H9 (cell line): ENCODE results near the gene C10orf143. TPM values are rescaled to one million over a fixed set of nuclear protein-coding genes. Genes with fewer than 3 reads are reported as not detected.

Experiments used
- DNase-seq: peaks from one replicate; pipeline ENCODE4 v3.0.0-alpha.2; 2017
- H2AFZ ChIP-seq: one replicate; pipeline ENCODE4 v1.6.1; 2013; ENCODE audit warnings: mild to moderate bottlenecking, low read length, control low read depth, moderate library complexity
- H2AK5ac ChIP-seq: 2 replicates; pipeline ENCODE4 v1.6.1; 2013; ENCODE audit warnings: low read length, control low read depth, mixed read lengths; ENCODE audit not compliant: insufficient read length
- H2BK120ac ChIP-seq: one replicate; pipeline ENCODE4 v1.6.1; 2013; ENCODE audit warnings: low read depth, mild to moderate bottlenecking, low read length, control low read depth, inconsistent platforms; ENCODE audit not compliant: poor library complexity, severe bottlenecking
- H2BK12ac ChIP-seq: 2 replicates; pipeline ENCODE4 v1.6.1; 2013; ENCODE audit warnings: low read length, control low read depth, mixed read lengths, low read depth; ENCODE audit not compliant: insufficient read length
- H2BK15ac ChIP-seq: 2 replicates; pipeline ENCODE4 v1.6.1; 2013; ENCODE audit warnings: low read depth, low read length, control low read depth
- H2BK20ac ChIP-seq: one replicate; pipeline ENCODE4 v1.6.1; 2013; ENCODE audit warnings: low read depth, mild to moderate bottlenecking, low read length, control low read depth, inconsistent platforms; ENCODE audit not compliant: poor library complexity, severe bottlenecking
- H2BK5ac ChIP-seq: 2 replicates; pipeline ENCODE4 v1.6.1; 2013; ENCODE audit warnings: low read length, control low read depth, mixed read lengths; ENCODE audit not compliant: insufficient read length
- H3K14ac ChIP-seq: 2 replicates; pipeline ENCODE4 v1.6.1; 2013; ENCODE audit warnings: low read length, control low read depth; ENCODE audit not compliant: insufficient read depth
- H3K18ac ChIP-seq: 2 replicates; pipeline ENCODE4 v1.6.1; 2013; ENCODE audit warnings: low read depth, mild to moderate bottlenecking, mixed read lengths, low read length, control low read depth; ENCODE audit not compliant: insufficient read length
- H3K23ac ChIP-seq: 2 replicates; pipeline ENCODE4 v1.6.1; 2013; ENCODE audit warnings: low read length, control low read depth, mixed read lengths, low read depth; ENCODE audit not compliant: insufficient read length
- H3K23me2 ChIP-seq: 2 replicates; pipeline ENCODE4 v1.6.1; 2013; ENCODE audit warnings: low read depth, mild to moderate bottlenecking, mixed read lengths, low read length, control low read depth; ENCODE audit not compliant: insufficient read length, poor library complexity, severe bottlenecking
- H3K27ac ChIP-seq: 2 replicates; pipeline ENCODE4 v1.5.1; 2013; ENCODE audit warnings: low read length, control low read depth, mixed read lengths, low read depth; ENCODE audit not compliant: insufficient read length
- H3K27me3 ChIP-seq: 2 replicates; pipeline ENCODE4 v1.6.1; 2013; ENCODE audit warnings: low read length, control low read depth, inconsistent platforms; ENCODE audit not compliant: insufficient read depth
- H3K4ac ChIP-seq: 2 replicates; pipeline ENCODE4 v1.6.1; 2013; ENCODE audit warnings: low read depth, mild to moderate bottlenecking, control low read depth, inconsistent platforms, low read length, moderate library complexity
- H3K4me1 ChIP-seq: 2 replicates; pipeline ENCODE4 v1.6.1; 2013; ENCODE audit warnings: low read length, control low read depth, inconsistent platforms; ENCODE audit not compliant: insufficient read depth
- H3K4me2 ChIP-seq: 2 replicates; pipeline ENCODE4 v1.6.1; 2013; ENCODE audit warnings: low read length, control low read depth, mixed read lengths; ENCODE audit not compliant: insufficient read length, insufficient read depth
- H3K56ac ChIP-seq: 2 replicates; pipeline ENCODE4 v1.6.1; 2013; ENCODE audit warnings: low read depth, mild to moderate bottlenecking, mixed read lengths, low read length, control low read depth; ENCODE audit not compliant: insufficient read length
- H3K79me1 ChIP-seq: 2 replicates; pipeline ENCODE4 v1.6.1; 2013; ENCODE audit warnings: low read depth, mild to moderate bottlenecking, moderate library complexity, low read length, control low read depth, inconsistent platforms; ENCODE audit not compliant: insufficient read depth, poor library complexity, severe bottlenecking
- H3K79me2 ChIP-seq: 2 replicates; pipeline ENCODE4 v1.6.1; 2013; ENCODE audit warnings: low read length, control low read depth, inconsistent platforms; ENCODE audit not compliant: insufficient read depth
- H3K9ac ChIP-seq: 2 replicates; pipeline ENCODE4 v1.6.1; 2013; ENCODE audit warnings: low read length, control low read depth, mixed read lengths; ENCODE audit not compliant: insufficient read length; ENCODE audit errors: extremely low read depth
- H3K9me3 ChIP-seq: one replicate; pipeline ENCODE4 v1.6.1; 2013; ENCODE audit warnings: low read depth, low read length, inconsistent platforms; ENCODE audit not compliant: control insufficient read depth
- H3T11ph ChIP-seq: one replicate; pipeline ENCODE4 v1.6.1; 2013; ENCODE audit warnings: mild to moderate bottlenecking, low read length, control low read depth, inconsistent platforms
- H4K20me1 ChIP-seq: one replicate; pipeline ENCODE4 v1.6.1; 2013; ENCODE audit not compliant: control insufficient read depth, insufficient read length, insufficient read depth
- H4K5ac ChIP-seq: 2 replicates; pipeline ENCODE4 v1.6.1; 2013; ENCODE audit warnings: low read depth, mild to moderate bottlenecking, mixed read lengths, low read length, control low read depth; ENCODE audit not compliant: insufficient read length
- H4K8ac ChIP-seq: replicated peaks from 2 replicates; pipeline ENCODE4 v1.6.1; 2013; ENCODE audit warnings: low read length, control low read depth, mixed read lengths, low read depth; ENCODE audit not compliant: insufficient read length
- H4K91ac ChIP-seq: 2 replicates; pipeline ENCODE4 v1.6.1; 2013; ENCODE audit warnings: low read depth, mild to moderate bottlenecking, moderate library complexity, mixed read lengths, low read length, control low read depth; ENCODE audit not compliant: insufficient read length
- H3K27ac Mint-ChIP-seq, 3 experiments: 2 replicates in 2 of 3; 3 replicates in 1 of 3; pipeline ENCODE4 v1.8.0; 2020 to 2021; ENCODE audit warnings: mixed read lengths in 3 of 3, mild to moderate bottlenecking in 1 of 3, moderate library complexity in 1 of 3
- H3K27me3 Mint-ChIP-seq: 2 replicates; pipeline ENCODE4 v1.8.0; 2021; ENCODE audit warnings: low read depth, mild to moderate bottlenecking, moderate library complexity, mixed read lengths
- H3K36me3 Mint-ChIP-seq, 3 experiments: 2 replicates in 2 of 3; 3 replicates in 1 of 3; pipeline ENCODE4 v1.8.0; 2020 to 2021; ENCODE audit warnings: low read depth in 3 of 3, mixed read lengths in 3 of 3; ENCODE audit not compliant: insufficient read depth in 1 of 3
- H3K4me1 Mint-ChIP-seq, 2 experiments: 2 replicates each; pipeline ENCODE4 v1.8.0; 2020; ENCODE audit warnings: mixed read lengths in 2 of 2
- H3K4me3 Mint-ChIP-seq, 2 experiments: 2 replicates in 1 of 2; 3 replicates in 1 of 2; pipeline ENCODE4 v1.8.0; 2020 to 2021; ENCODE audit warnings: mild to moderate bottlenecking in 2 of 2, mixed read lengths in 2 of 2, moderate library complexity in 1 of 2
- H3K9me3 Mint-ChIP-seq, 2 experiments: 2 replicates in 1 of 2; 3 replicates in 1 of 2; pipeline ENCODE4 v1.8.0; 2020; ENCODE audit warnings: mild to moderate bottlenecking in 2 of 2, mixed read lengths in 2 of 2, moderate library complexity in 1 of 2
- CTCF ChIP-seq: fragments of 200-600 bp; sonication (generic); conservative IDR thresholded peaks from 3 replicates; pipeline ENCODE4 v1.8.0; 2021; ENCODE audit warnings: antibody characterized with exemption, mild to moderate bottlenecking
- WGBS: extraction: QIAGEN DNeasy Blood & Tissue Kit; methylation state at CpG from one replicate; pipeline ENCODE4 v1.1.7; 2013; ENCODE audit warnings: missing lambda C conversion rate, low lambda C conversion rate, mixed read lengths; ENCODE audit not compliant: insufficient read length; ENCODE audit errors: extremely low coverage; 5-methylcytosine and 5-hydroxymethylcytosine counted together
- total RNA-seq: library from RNA; stranded (reverse); gene quantifications from 2 replicates; pipeline ENCODE4 v1.2.1, GENCODE V29; 2021

Gene C10orf143
- total RNA-seq, 1 experiment from 2014 or later: 0.94 TPM

DNA sequence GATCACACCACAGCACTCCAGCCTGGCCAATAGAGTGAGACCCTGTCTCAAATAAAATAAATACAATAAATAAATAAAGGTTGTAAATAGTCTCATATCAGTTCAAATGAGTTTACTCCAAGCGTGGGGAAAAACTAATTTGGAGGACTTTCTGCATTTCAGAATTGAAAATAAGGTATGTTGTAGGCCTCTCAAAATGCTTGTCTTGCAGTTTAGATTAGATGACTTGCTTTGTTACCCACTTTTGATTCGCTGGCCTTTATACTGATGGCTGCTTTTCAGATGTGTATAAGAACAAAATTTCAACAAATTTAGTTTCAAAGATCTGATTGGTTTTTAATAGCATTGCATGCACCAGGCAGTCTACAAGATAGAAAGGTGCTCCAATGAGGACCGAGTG lies 2.2 kb upstream of the C10orf143 start:
- H3K4me1 Mint-ChIP-seq: peaks cover 15 to 20% of the 10 kb centered on the region in 2 experiments
- H3K27ac ChIP-seq: no peak overlapping the region
- no peak overlapping the region for H2BK20ac ChIP-seq
- no peak overlapping the region for H4K5ac ChIP-seq
- no CpG with 5 or more reads among the region's 3 CpGs for WGBS
- H3K4me1 ChIP-seq: no peaks in the 10 kb centered on the region; the same call in 1 of the 2 replicates
- H2BK5ac ChIP-seq: no peak overlapping the region
- no peak overlapping the region for H4K8ac ChIP-seq
- no peaks in the 10 kb centered on the region for H3K79me2 ChIP-seq
- H3K79me1 ChIP-seq: no peaks in the 10 kb centered on the region
- no peak overlapping the region for H3T11ph ChIP-seq
- no peak overlapping the region for H3K27ac Mint-ChIP-seq
- no peak overlapping the region for H2BK120ac ChIP-seq
- H3K4ac ChIP-seq: no peak overlapping the region
- H3K23ac ChIP-seq: no peak overlapping the region
- H3K18ac ChIP-seq: no peak overlapping the region
- DNase-seq: no peak
- H3K36me3 Mint-ChIP-seq: peaks cover 13 to 29% (median 15%) of the 10 kb centered on the region in 3 experiments
- H3K14ac ChIP-seq: no peak overlapping the region
- no peak overlapping the region for H3K4me3 Mint-ChIP-seq
- peaks cover 3% of the 10 kb centered on the region for H4K20me1 ChIP-seq
- no peak overlapping the region for H2BK15ac ChIP-seq
- peaks cover 5% of the 10 kb centered on the region for H3K23me2 ChIP-seq
- H3K56ac ChIP-seq: no peak overlapping the region
- peaks cover 19 to 23% of the 10 kb centered on the region in 2 experiments for H3K9me3 Mint-ChIP-seq
- no peak overlapping the region for H2BK12ac ChIP-seq
- H4K91ac ChIP-seq: no peak overlapping the region
- H2AK5ac ChIP-seq: no peak overlapping the region
- no peak overlapping the region for H3K4me2 ChIP-seq
- H3K9ac ChIP-seq: no peak overlapping the region
- H3K27me3 Mint-ChIP-seq: no peaks in the 10 kb centered on the region; the same call in 1 of the 2 replicates
- TF ChIP-seq CTCF: no peak
- no peaks in the 10 kb centered on the region for H3K27me3 ChIP-seq
- no peak overlapping the region for H2AFZ ChIP-seq
- peaks cover 3% of the 10 kb centered on the region for H3K9me3 ChIP-seq
